GM08714 (cell line): ENCODE results near the gene SASH3.

ENCODE experiments used
- H3K4me3 ChIP-seq: fragments of 200-500 bp; sonication (Bioruptor generic); 2 replicates; pipeline ENCODE4 v1.5.1; 2014; ENCODE audit warnings: mild to moderate bottlenecking, low read length, inconsistent platforms
- ZNF274 ChIP-seq: IDR thresholded peaks from 2 replicates; pipeline ENCODE4 v1.6.1; 2012; ENCODE audit warnings: mild to moderate bottlenecking, low read depth, low read length

The SASH3 gene

DNA sequence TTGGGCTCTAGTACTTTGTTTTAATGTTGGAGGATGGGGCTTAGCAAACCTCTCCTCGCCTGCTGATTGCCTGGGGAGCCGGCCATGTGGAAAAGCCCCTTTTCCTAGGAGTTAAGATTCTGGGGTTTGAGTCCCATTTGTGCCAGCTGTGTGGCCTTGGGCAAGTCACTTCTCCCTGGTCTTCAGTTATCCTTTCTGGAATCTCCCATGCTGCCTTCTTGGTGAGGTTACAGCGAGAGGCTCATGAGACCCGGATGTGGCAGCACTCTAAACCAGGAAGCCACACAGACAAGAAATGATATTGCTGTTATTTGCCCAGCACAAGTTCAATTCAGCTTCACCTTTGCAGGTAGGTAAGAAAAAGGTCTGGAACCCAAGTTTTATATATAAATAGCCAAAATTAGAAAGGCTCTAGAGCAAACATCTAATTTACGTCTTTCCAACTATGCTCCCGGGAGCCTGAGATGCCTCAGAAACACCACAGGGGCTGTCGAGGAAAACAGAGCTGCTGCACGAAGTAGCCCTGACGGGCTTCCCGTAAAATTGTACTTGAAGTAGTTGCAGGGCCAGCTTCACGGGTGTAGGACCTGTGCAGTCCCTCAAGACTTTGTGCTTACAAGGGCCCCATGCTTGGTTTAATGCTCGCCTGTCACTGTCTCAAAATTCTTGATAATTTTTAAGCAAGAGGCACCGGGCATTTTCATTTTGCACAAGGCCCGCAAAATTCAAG is 8.3 kb upstream of the SASH3 start:
- TF ChIP-seq ZNF274 = no peak
- no peak overlapping the region for H3K4me3 ChIP-seq

GRCh38 chrX:129772796-129773431 is 6.8 kb upstream of the SASH3 start:
- H3K4me3 ChIP-seq = no peak overlapping the region
- no peak for TF ChIP-seq ZNF274

DNA sequence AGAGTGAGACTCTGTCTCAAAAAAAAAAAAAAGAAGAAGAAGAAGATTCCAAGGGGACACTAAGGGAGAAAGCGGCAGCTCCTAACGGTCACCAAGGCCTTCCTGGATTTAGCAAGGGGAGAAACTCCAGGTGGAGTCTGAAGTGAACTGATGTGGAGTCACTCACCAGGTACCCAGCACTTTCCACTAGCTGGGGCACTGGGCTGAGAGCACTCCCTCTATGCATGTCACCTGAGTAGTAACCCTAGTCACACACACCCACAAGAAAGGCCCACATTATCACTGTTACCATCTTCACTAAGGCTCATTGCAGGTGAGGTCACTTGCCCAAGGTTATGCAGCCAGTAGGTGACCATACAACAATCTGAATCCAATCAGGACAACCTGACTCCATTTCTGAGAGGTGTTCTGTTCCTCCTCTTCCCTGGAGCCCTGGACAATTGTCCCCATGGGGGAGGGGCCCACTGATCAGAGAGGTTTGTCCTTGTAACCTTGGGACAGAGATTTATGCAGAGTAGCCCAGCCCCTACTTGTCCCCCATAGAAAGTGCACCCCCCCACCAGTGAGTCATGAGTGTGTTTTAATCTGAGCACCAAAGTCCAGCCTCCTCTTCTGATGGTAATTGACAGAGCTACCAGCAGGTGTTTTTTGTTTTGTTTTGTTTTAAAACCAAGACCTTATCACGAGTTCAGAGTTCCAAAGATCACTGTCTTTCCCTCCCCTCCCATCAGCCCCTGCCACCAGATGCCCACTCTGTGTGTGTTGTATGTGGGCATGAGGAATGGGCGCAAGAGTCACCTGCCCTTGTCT is 5.9 kb upstream of the SASH3 start:
- TF ChIP-seq ZNF274 = no peak
- H3K4me3 ChIP-seq = no peak overlapping the region

- peak overlapping the region; percentile 21; the same call in 1 of the 2 replicates for H3K4me3 ChIP-seq
- no peak for TF ChIP-seq ZNF274
Measured at GRCh38 chrX:129777218-129778030, 2.3 kb upstream of the SASH3 start.

DNA sequence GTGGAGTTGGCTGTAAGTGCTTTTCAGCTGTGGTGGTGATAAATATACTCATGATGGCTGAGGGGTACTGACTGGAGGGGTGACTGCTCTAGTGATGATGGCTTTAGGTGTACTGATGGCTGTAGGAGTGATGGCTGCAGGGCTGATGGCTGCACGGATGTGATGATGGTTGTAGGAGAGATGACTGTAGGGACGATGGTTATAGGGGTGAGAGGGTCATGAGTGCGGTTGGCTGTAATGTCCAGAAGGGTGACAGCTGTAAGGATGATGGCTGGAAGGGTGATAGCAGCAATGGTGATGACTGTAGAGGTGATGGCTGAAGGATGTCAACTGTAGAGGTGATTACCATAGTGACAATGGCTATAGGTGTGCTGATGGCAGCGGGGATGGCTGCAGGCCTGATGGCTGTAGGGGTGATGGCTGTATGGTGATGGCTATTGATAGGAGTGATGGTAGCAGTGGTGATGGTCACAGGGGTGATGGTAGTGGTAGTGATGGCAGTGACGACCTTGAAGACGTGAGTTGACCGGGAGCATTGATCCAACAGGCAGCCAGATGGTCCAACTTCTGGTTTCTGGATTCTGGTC is 570 bp upstream of the SASH3 start:
- H3K4me3 ChIP-seq = peak overlapping the region; percentile 27; the same call in 1 of the 2 replicates
- TF ChIP-seq ZNF274 = no peak

DNA sequence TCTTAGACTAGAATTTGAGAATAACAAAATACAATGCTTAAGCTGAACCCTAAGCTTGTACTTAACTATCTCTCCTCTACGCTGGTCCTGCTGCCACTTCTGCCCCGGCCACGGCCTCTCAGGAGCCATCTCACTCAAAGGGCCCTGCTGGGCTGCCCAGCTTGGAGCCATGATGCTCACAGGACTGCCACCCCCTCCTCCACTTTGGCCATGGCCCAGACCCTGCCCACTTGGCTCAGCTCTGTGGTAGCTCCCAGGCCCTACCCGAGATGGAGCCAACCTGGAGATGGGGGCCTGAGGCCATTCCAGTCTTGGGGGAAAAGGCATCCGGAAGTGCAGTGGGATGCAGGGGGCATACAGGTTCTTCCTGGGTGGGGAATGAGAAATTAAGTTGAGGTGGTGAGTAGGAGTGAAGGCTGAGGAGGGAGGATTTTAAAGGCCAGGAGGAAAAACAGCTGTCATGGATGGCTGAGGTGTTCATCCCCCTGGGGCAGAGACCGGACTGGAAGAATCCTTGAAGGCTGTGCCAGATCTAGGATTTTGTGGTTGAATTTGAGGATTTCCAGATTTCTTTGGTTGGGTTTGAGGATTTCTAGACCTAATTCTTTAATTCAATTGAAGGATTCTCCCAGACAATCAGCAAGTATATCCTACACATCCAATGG is 824 bp downstream of the SASH3 start:
- peak overlapping the region; percentile 73 for H3K4me3 ChIP-seq
- TF ChIP-seq ZNF274 = no peak

DNA sequence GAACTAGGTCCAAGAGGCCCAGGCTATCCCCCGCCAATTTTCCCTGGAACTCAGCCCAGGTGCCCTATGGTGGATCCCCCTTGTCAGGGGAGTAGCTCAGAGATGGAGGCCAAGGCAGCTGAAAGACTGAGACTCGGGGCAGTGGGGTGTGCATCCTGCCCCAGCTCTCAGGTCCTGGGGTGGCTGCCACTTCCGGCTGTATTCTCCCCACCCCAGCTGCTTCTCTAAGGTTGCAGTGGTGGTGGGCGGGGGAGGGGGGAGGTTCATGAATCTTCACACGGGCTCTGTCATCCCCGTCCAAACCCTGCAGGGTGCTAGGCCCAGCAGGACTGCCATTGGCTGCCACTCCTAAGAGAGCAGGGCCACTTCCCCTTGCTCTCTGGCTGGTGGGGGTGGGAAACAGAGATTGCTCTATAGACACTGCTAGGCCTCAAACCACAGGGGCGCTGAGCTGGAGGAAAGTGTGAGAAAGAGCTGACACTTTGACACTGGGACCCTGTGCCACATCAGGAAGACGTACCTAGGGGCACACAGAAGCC is 1.5 kb downstream of the SASH3 start:
- peak overlapping the region; percentile 73 for H3K4me3 ChIP-seq
- no peak for TF ChIP-seq ZNF274

GRCh38 chrX:129781680-129782495 is 2.1 kb downstream of the SASH3 start:
- H3K4me3 ChIP-seq = peak overlapping the region; percentile 73; the same call in 1 of the 2 replicates
- TF ChIP-seq ZNF274 = no peak

- no peak for TF ChIP-seq ZNF274
- H3K4me3 ChIP-seq = peak overlapping the region; percentile 73; the same call in 1 of the 2 replicates
Measured at GRCh38 chrX:129782706-129783105, 3.0 kb downstream of the SASH3 start.

GRCh38 chrX:129783291-129783713 is 3.6 kb downstream of the SASH3 start:
- TF ChIP-seq ZNF274 = no peak
- peak overlapping the region; percentile 73; the same call in 1 of the 2 replicates for H3K4me3 ChIP-seq

- H3K4me3 ChIP-seq = peak overlapping the region; percentile 73; the same call in 1 of the 2 replicates
Measured at GRCh38 chrX:129784371-129784770, 4.6 kb downstream of the SASH3 start.

More at GRCh38 chrX:129784371-129784770, 4.6 kb downstream of the SASH3 start:
- no peak for TF ChIP-seq ZNF274
